ENCODE results near the gene HOXD8. TPM values are rescaled to one million over a fixed set of nuclear protein-coding genes. Genes with fewer than 3 reads are reported as not detected.

The HOXD8 gene
- total and polyA plus RNA-seq, 9 of the 15 experiments (the other 6 are each of a cell fraction or from before 2014, with no cell fraction given): 0.04 to 0.15 TPM; not detected in 7

GRCh38 chr2:176167398-176167797 is 37.9 kb downstream of the HOXD8 start:
- Histone ChIP-seq H3K27ac (ENCODE audit: extremely low read depth, low read depth, low read length) (no peak overlapping the region), H3K4me2 (ENCODE audit: insufficient read depth, low read length) (no peak overlapping the region), H3K79me2 (ENCODE audit: control insufficient read depth, insufficient read depth, low read length) (no peaks in the 10 kb centered on the region), H2AFZ (ENCODE audit: low read depth, low read length) (no peak overlapping the region), H3K9ac (ENCODE audit: insufficient read depth in 1 of 2, low read depth in 2 of 2, low read length in 2 of 2) (no peak overlapping the region), H3K4me1 (replicated peaks in 1 of 2; ENCODE audit: control insufficient read depth in 2 of 2, insufficient read depth in 2 of 2, low read length in 2 of 2) (peaks cover 0 to 24% of the 10 kb centered on the region in 2 experiments; a peak in 3 of 5 replicates), H3K27me3 (ENCODE audit: control insufficient read depth in 2 of 2, insufficient read depth in 2 of 2, low read length in 2 of 2) (peaks cover 41 to 57% of the 10 kb centered on the region in 2 experiments), H3K9me1 (ENCODE audit: control insufficient read depth, insufficient read depth, low read length) (no peaks in the 10 kb centered on the region), H3K4me3 (no peak overlapping the region), H4K20me1 (replicated peaks; ENCODE audit: control insufficient read depth, insufficient read depth, low read length) (no peaks in the 10 kb centered on the region; the same call in 1 of the 2 replicates), H3K9me3 (replicated peaks; ENCODE audit: control insufficient read depth, insufficient read depth, low read depth, low read length) (no peaks in the 10 kb centered on the region), H3K36me3 (ENCODE audit: control insufficient read depth, insufficient read depth, low read length) (no peaks in the 10 kb centered on the region)
- TF ChIP-seq MLLT1 (IDR thresholded peaks at IDR 0.05): no peak
- no peak for TF ChIP-seq TCFL5 (CRISPR knock-in tag; conservative IDR thresholded peaks at IDR 0.05)
- peak; percentile 59; the same call in 1 of the 2 replicates for TF ChIP-seq C11orf30 (IDR thresholded peaks at IDR 0.05; ENCODE audit: low read depth)
- TF ChIP-seq SNAPC5 (CRISPR knock-in tag; IDR thresholded peaks at IDR 0.05): no peak
- no peak for TF ChIP-seq CEBPG (CRISPR knock-in tag; IDR thresholded peaks at IDR 0.05)
- TF ChIP-seq CEBPG (tag; conservative IDR thresholded peaks at IDR 0.05 in 1 of 2, IDR thresholded peaks at IDR 0.05 in 1 of 2): no peak
- TF ChIP-seq MAFG (tag; conservative IDR thresholded peaks at IDR 0.05): peak; percentile 57; the same call in 1 of the 2 replicates
- no peak for TF ChIP-seq IRF9 (tag; IDR thresholded peaks at IDR 0.05)
- TF ChIP-seq POLR3A (IDR thresholded peaks at IDR 0.05; ENCODE audit: borderline replicate concordance, extremely low read depth, insufficient read depth, insufficient read length): no peak
- peak; percentile 77 for TF ChIP-seq ZNF316 (IDR thresholded peaks at IDR 0.05)
- TF ChIP-seq ADNP (tag; IDR thresholded peaks at IDR 0.05): no peak
- no peak for TF ChIP-seq ZNF408 (CRISPR knock-in tag; IDR thresholded peaks at IDR 0.05; ENCODE audit: low read depth)
- TF ChIP-seq ZKSCAN8 (CRISPR knock-in tag; IDR thresholded peaks at IDR 0.05): no peak
- no peak for TF ChIP-seq RFX1 (IDR thresholded peaks at IDR 0.05)
- no peak for TF ChIP-seq HDAC6 (IDR thresholded peaks at IDR 0.05; ENCODE audit: low read depth, low read length)
- no peak for TF ChIP-seq KLF10 (CRISPR knock-in tag; IDR thresholded peaks at IDR 0.05)
- intact Hi-C loops (cut with micrococcal nuclease): no loop called here
- DNase-seq (ENCODE audit: extremely low read depth in 1 of 4, low spot score in 3 of 4): no peak
- BruUV-seq (replicated peaks): no TSS peak
- CTCF ChIA-PET (ENCODE audit: low intra/inter-chr PET ratio): interaction anchor here (0.6 kb wide), 1 partner anchor 549 kb away, joined by 3 read pairs; no protein-coding TSS in a partner anchor
- 0% methylated on average over 1 of the region's 1 CpG for WGBS (ENCODE audit: insufficient coverage, low coverage, missing lambda C conversion rate)
- FAIRE-seq: no peak
- POLR2A ChIA-PET: interaction anchor here (0.6 kb wide), 1 partner anchor 107 kb away, joined by 3 read pairs; no protein-coding TSS in a partner anchor
- in situ Hi-C loops (cut with MboI): no loop called here
- no peak for ATAC-seq

All from K562 (cell line).